Aorta (tissue), 5 donors: ENCODE results near the gene EFCC1. TPM values are rescaled to one million over a fixed set of nuclear protein-coding genes. Genes with fewer than 3 reads are reported as not detected.
A peak's percentile ranks its signal among the peaks of the same experiment; 100 is the strongest.

Experiments
- ATAC-seq: fragments of 200-7000 bp; cut with Tn5 transposase; one replicate; pipeline ENCODE4 v1.9.1; 2022; ENCODE audit warnings: moderate library complexity; ENCODE audit not compliant: low FRiP score
- DNase-seq, 2 donors: peaks; one replicate each; pipeline ENCODE4 v3.0.0-alpha.2; 2020
- H3K27ac ChIP-seq, 2 donors: one replicate each; pipeline ENCODE4 v1.5.1; 2013; ENCODE audit warnings: low read length in 2 of 2, mild to moderate bottlenecking in 2 of 2, moderate library complexity in 2 of 2, control low read depth in 1 of 2, inconsistent platforms in 1 of 2, low read depth in 1 of 2
- H3K27me3 ChIP-seq, 2 donors: one replicate each; pipeline ENCODE4 v1.6.1; 2013; ENCODE audit warnings: control low read depth in 1 of 2, low read length in 1 of 2, mild to moderate bottlenecking in 1 of 2, moderate library complexity in 1 of 2; ENCODE audit not compliant: insufficient read depth in 2 of 2, control insufficient read depth in 1 of 2
- H3K36me3 ChIP-seq, 2 donors: one replicate each; pipeline ENCODE4 v1.6.1; 2013; ENCODE audit warnings: control low read depth in 1 of 2, low read length in 1 of 2, mild to moderate bottlenecking in 1 of 2; ENCODE audit not compliant: insufficient read depth in 2 of 2, control insufficient read depth in 1 of 2
- H3K4me1 ChIP-seq, 2 donors: one replicate each; pipeline ENCODE4 v1.6.1; 2013; ENCODE audit warnings: low read length in 2 of 2, control low read depth in 1 of 2, mild to moderate bottlenecking in 1 of 2, moderate library complexity in 1 of 2; ENCODE audit not compliant: insufficient read depth in 2 of 2, control insufficient read depth in 1 of 2
- H3K4me3 ChIP-seq, 2 donors: one replicate each; pipeline ENCODE4 v1.5.1; 2013; ENCODE audit warnings: low read length in 2 of 2, control low read depth in 1 of 2, mild to moderate bottlenecking in 1 of 2
- H3K9me3 ChIP-seq: one replicate; pipeline ENCODE4 v1.6.1; 2013; ENCODE audit warnings: mild to moderate bottlenecking, low read length; ENCODE audit not compliant: control insufficient read depth
- WGBS, 2 donors: extraction: QIAGEN DNeasy Blood & Tissue Kit; methylation state at CpG; one replicate each; pipeline ENCODE4 v1.1.7; 2013; 5-methylcytosine and 5-hydroxymethylcytosine counted together
- intact Hi-C, 2 donors: fragments of 100-400 bp; cut with DNase I; formaldehyde crosslinking; loops; one replicate each; pipeline versions ENCODE4 v1.14.2 to v1.15.0; 2022
- polyA plus RNA-seq, 2 donors: library from polyadenylated mRNA; stranded (reverse); fragments of 200-250 nt; gene quantifications; one replicate each; pipeline ENCODE4 v1.2.3, GENCODE V29; 2013
- total RNA-seq, 2 donors: library from RNA; stranded (reverse); fragmentation: NEBNext Ultra II Directional; extraction: Animal tissue kit (Norgen Biotek cat#: 25700); gene quantifications; one replicate each; pipeline ENCODE4 v1.2.1, GENCODE V29; 2021
- donor health status: healthy with polysubstance abuse.
- donor health status: Bipolar disorder and iron deficiency.
- donor health status: DM: no; HTN: no; CAD: no.
- donor health status: DM: no; HTN: no; CAD: no.
- donor health status: DM: yes; HTN: yes; CAD: no.

Gene EFCC1
- total and polyA plus RNA-seq, 4 donors, result 0.13 to 3.1 (median 1.0) TPM

DNA sequence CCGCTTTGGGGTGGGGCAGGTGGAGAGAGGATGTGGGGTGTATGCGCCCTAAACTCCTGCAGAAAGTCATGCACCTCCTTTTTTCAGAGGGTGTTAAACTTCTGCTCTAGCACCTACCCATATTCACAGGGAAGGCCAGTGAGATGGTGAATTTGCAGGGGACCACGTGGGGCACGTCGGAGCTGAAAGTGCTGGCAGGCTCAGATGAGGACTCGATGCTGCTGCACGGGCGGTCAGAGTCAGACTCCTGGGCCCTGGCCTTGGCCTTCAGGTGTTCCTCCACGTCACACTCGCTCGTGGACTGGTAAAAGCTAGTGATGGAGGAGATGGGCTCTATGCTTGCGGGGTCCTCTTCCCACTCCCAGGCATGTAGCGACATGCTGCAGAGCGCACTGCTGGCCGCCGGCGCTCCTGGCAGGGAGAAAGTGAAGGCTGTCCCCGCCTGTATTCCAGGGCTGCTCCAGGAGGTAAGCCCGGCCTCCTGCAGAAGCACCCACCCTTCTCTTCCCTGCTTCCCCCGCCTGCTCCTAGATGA lies 8.1 kb upstream of the EFCC1 start:
- Histone ChIP-seq H3K4me1 (no peaks in the 10 kb centered on the region), H3K9me3 (no peaks in the 10 kb centered on the region), H3K4me3 (no peak overlapping the region), H3K36me3 (no peaks in the 10 kb centered on the region), H3K27ac (no peak overlapping the region), H3K27me3 (no peaks in the 10 kb centered on the region)
- intact Hi-C loops, result loop anchor here in 1 of 2 donors (10.0 kb wide), 1 partner anchor 118 kb away; the partner anchor contains the start of gene ACAD9
- no peak for DNase-seq
- WGBS, 2 donors, result 32 to 43% methylated on average over 20 of the region's 20 CpGs
- peak; percentile 45 for ATAC-seq

DNA sequence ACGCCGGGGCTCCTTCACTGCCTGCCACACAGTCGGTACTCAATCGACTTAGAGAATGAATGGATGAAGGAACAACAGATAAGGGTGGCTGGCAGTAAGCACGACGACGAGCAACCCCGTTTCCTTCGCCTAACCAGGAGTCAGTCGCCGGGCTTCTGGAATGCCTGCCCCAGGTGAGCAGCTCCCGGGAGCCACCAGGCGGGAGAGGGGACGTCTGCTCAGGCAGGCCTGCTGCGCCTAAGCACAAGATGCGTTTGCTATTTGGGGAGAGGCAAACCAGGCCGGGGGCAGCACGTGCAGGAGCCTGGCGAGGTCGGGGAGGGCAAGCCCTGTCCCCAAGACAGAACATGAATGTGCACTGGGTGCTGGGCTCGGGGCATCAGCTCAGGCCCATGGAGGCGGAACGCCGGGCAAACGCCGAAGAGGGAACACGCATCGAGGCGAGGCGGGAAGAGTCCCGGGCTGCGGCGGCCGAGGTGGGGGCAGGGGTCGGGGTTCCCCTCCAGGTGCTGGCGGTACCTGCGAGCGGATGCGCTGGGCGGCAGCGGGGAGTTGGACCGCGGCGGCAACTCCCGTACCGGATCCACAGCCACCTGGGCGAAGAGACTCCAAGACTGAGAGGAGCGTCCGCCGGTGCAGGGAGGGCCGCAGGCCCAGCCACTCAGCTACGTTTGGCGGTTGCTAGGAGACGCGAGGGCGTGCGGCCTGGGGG lies 7.5 kb upstream of the EFCC1 start, which contains the start of gene CFAP92:
Gene CFAP92, minus strand, starts transcription at position 616 of the 712 bp plus-strand sequence. CDS start 772 bp downstream, outside the sequence.
- intact Hi-C loops, result loop anchor here in 1 of 2 donors (10.0 kb wide), 1 partner anchor 119 kb away; the partner anchor contains the start of gene ACAD9
- 3 to 4% methylated on average over 54 to 57 of the region's 57 CpGs for WGBS, 2 donors
- Histone ChIP-seq H3K4me3 (peak within 1 kb of the TSS in 1 of 2 donors; percentile 44), H3K9me3 (no peaks in the 10 kb centered on the region), H3K27me3 (no peaks in the 10 kb centered on the region), H3K27ac (no peak within 1 kb of the TSS), H3K36me3 (no peaks in the 10 kb centered on the region), H3K4me1 (no peaks in the 10 kb centered on the region)
- ATAC-seq, result peak; percentile 95
- DNase-seq, result peak; percentile 92 to 96

DNA sequence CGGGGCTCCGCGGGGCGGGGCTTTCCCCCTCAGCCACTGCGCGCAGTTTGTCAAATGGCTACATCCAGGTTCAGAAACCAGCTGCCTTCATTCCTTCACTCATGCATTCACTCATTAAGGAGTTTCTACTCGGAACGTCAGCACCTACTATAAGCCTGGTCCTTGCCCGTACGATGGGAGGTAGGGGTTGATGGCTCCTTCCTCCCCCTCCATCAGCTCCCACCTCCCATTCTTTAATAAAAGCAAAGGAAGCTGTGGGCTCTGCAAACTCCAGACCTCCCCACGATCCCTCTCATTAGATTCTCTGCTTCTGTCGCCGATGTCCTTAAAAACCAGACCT lies 7.0 kb upstream of the EFCC1 start:
- Histone ChIP-seq H3K36me3 (no peaks in the 10 kb centered on the region), H3K4me1 (no peaks in the 10 kb centered on the region), H3K4me3 (peak overlapping the region in 1 of 2 donors; percentile 44), H3K9me3 (no peaks in the 10 kb centered on the region), H3K27me3 (no peaks in the 10 kb centered on the region), H3K27ac (no peak overlapping the region)
- 5 to 6% methylated on average over 9 to 13 of the region's 13 CpGs for WGBS, 2 donors
- intact Hi-C loops, result loop anchor here in 1 of 2 donors (10.0 kb wide), 1 partner anchor 119 kb away; the partner anchor contains the start of gene ACAD9
- ATAC-seq, result no peak
- no peak for DNase-seq

- Histone ChIP-seq H3K9me3 (no peaks in the 10 kb centered on the region), H3K36me3 (no peaks in the 10 kb centered on the region), H3K27me3 (no peaks in the 10 kb centered on the region), H3K4me1 (no peaks in the 10 kb centered on the region), H3K27ac (no peak overlapping the region), H3K4me3 (no peak overlapping the region)
- WGBS, 2 donors, result 80 to 85% methylated on average over 19 of the region's 19 CpGs
- intact Hi-C loops, result loop anchor here in 1 of 2 donors (10.0 kb wide), 1 partner anchor 120 kb away; the partner anchor contains the start of gene ACAD9
- DNase-seq (no peak), ATAC-seq (no peak)
Observed at GRCh38 chr3:128994581-128995546, 6.2 kb upstream of the EFCC1 start.

- no peak for ATAC-seq
- WGBS, 2 donors, result 94 to 100% methylated on average over 1 of the region's 1 CpG
- H3K9me3 ChIP-seq, result no peaks in the 10 kb centered on the region
- DNase-seq, result no peak
- no peaks in the 10 kb centered on the region for H3K36me3 ChIP-seq
- no peaks in the 10 kb centered on the region for H3K4me1 ChIP-seq
- no peak overlapping the region for H3K27ac ChIP-seq
- no peak overlapping the region for H3K4me3 ChIP-seq
- no peaks in the 10 kb centered on the region for H3K27me3 ChIP-seq
- intact Hi-C loops, result loop anchor here in 1 of 2 donors (10.0 kb wide), 1 partner anchor 121 kb away; the partner anchor contains the start of gene ACAD9
Observed at GRCh38 chr3:128995737-128996136, 5.4 kb upstream of the EFCC1 start.

DNA sequence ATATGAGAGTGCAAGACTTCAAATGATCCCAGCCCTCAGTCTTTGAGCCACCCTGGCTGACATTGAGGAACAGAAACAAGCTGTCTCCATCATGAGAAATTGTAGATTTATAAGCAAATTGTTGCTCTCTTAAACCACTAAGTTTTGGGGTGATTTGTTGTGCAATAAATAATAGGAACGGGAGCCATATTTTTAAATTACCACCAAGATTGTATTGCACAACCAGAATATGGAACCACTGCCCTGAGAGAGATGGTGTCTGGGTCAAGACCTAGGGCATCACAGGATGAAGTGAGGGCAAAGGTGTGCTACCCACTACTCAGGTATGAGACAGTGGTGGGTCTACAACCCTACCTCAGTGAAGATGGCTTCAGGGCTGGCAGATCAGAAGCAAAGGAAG lies 4.9 kb upstream of the EFCC1 start:
- no peak overlapping the region for H3K4me3 ChIP-seq
- ATAC-seq, result no peak
- intact Hi-C loops, result loop anchor here in 1 of 2 donors (10.0 kb wide), 1 partner anchor 121 kb away; the partner anchor contains the start of gene ACAD9
- H3K27ac ChIP-seq, result no peak overlapping the region
- no peaks in the 10 kb centered on the region for H3K4me1 ChIP-seq
- 91 to 100% methylated on average over 1 of the region's 1 CpG for WGBS, 2 donors
- no peaks in the 10 kb centered on the region for H3K36me3 ChIP-seq
- H3K9me3 ChIP-seq, result no peaks in the 10 kb centered on the region
- no peaks in the 10 kb centered on the region for H3K27me3 ChIP-seq
- DNase-seq, result no peak

GRCh38 chr3:128996726-128997125 lies 4.4 kb upstream of the EFCC1 start:
- 91 to 93% methylated on average over 5 of the region's 5 CpGs for WGBS, 2 donors
- Histone ChIP-seq H3K4me3 (no peak overlapping the region), H3K27ac (no peak overlapping the region), H3K4me1 (no peaks in the 10 kb centered on the region), H3K36me3 (no peaks in the 10 kb centered on the region), H3K9me3 (no peaks in the 10 kb centered on the region), H3K27me3 (no peaks in the 10 kb centered on the region)
- intact Hi-C loops, result loop anchor here in 1 of 2 donors (10.0 kb wide), 1 partner anchor 122 kb away; the partner anchor contains the start of gene ACAD9
- ATAC-seq, result no peak
- DNase-seq, result no peak

GRCh38 chr3:128997486-128998133 lies 3.5 kb upstream of the EFCC1 start:
- ATAC-seq (no peak), DNase-seq (no peak)
- H3K27me3 ChIP-seq, result no peaks in the 10 kb centered on the region
- no peaks in the 10 kb centered on the region for H3K9me3 ChIP-seq
- no peak overlapping the region for H3K27ac ChIP-seq
- intact Hi-C loops, result loop anchor here in 1 of 2 donors (10.0 kb wide), 1 partner anchor 123 kb away; the partner anchor contains the start of gene ACAD9
- no peaks in the 10 kb centered on the region for H3K36me3 ChIP-seq
- 84 to 85% methylated on average over 4 of the region's 4 CpGs for WGBS, 2 donors
- H3K4me3 ChIP-seq, result no peak overlapping the region
- H3K4me1 ChIP-seq, result no peaks in the 10 kb centered on the region
